HG02588 (cell line): Measurements from ENCODE around the gene MUC12.
A peak's percentile ranks its signal among the peaks of the same experiment; 100 is the strongest.
"Not testable (repeated sequence)": the region's sequence is repeated elsewhere in the genome, so short reads cannot be mapped to it uniquely, and the experiment has no call there.

Source experiments
- ATAC-seq: cut with Tn5 transposase; IDR thresholded peaks from one replicate; pipeline ENCODE4 v1.9.1; 2021; ENCODE audit warnings: mild to moderate bottlenecking, moderate library complexity; ENCODE audit not compliant: unreplicated experiment

Gene MUC12

GRCh38 chr7:100985033-100985797, 15.8 kb downstream of the MUC12 start:
- not testable (repeated sequence) for ATAC-seq

GRCh38 chr7:100991631-100992030, 22.3 kb downstream of the MUC12 start:
- ATAC-seq, result no peak

GRCh38 chr7:100992280-100992679, 22.9 kb downstream of the MUC12 start:
- ATAC-seq, result not testable (repeated sequence)

- ATAC-seq, result not testable (repeated sequence)
These were observed 25.3 kb downstream of the MUC12 start for GRCh38 chr7:100994671-100995070.

GRCh38 chr7:100998530-100998929, 29.2 kb downstream of the MUC12 start:
- not testable (repeated sequence) for ATAC-seq

GRCh38 chr7:100999334-100999733, 30.0 kb downstream of the MUC12 start:
- not testable (repeated sequence) for ATAC-seq

GRCh38 chr7:101000025-101000424, 30.7 kb downstream of the MUC12 start:
- not testable (repeated sequence) for ATAC-seq

- not testable (repeated sequence) for ATAC-seq
These were observed 33.0 kb downstream of the MUC12 start for GRCh38 chr7:101002333-101002732.

GRCh38 chr7:101007361-101007760, 38.0 kb downstream of the MUC12 start:
- not testable (repeated sequence) for ATAC-seq

GRCh38 chr7:101009629-101010028, 40.3 kb downstream of the MUC12 start:
- ATAC-seq, result no peak

GRCh38 chr7:101012931-101013330, 43.6 kb downstream of the MUC12 start:
- no peak for ATAC-seq

GRCh38 chr7:101015626-101016025, 46.3 kb downstream of the MUC12 start:
- no peak for ATAC-seq

- ATAC-seq, result peak; percentile 73
These were observed 47.9 kb downstream of the MUC12 start for GRCh38 chr7:101017064-101017777.

GRCh38 chr7:101018271-101019167, 49.2 kb downstream of the MUC12 start:
- no peak for ATAC-seq

GRCh38 chr7:101020444-101020843, 51.1 kb downstream of the MUC12 start:
- ATAC-seq, result no peak

- no peak for ATAC-seq
These were observed 52.3 kb downstream of the MUC12 start for GRCh38 chr7:101021703-101022102.

- no peak for ATAC-seq
These were observed 54.5 kb downstream of the MUC12 start for GRCh38 chr7:101023839-101024238.

GRCh38 chr7:101031082-101031481, 61.7 kb downstream of the MUC12 start:
- ATAC-seq, result no peak

- no peak for ATAC-seq
These were observed 66.6 kb downstream of the MUC12 start for GRCh38 chr7:101035941-101036340.

- ATAC-seq, result not testable (repeated sequence)
These were observed 71.9 kb downstream of the MUC12 start for GRCh38 chr7:101041283-101041682.

- ATAC-seq, result no peak
These were observed 89.0 kb downstream of the MUC12 start for GRCh38 chr7:101058355-101058754.
